PFSK-1 (cell line): ENCODE measurements around the gene ZNF664.

Source experiments
- FOXP2 ChIP-seq: optimal IDR thresholded peaks from 2 replicates; pipeline ENCODE3; 2011; ENCODE audit warnings: borderline replicate concordance, control low read depth, inconsistent platforms; ENCODE audit not compliant: insufficient read depth; ENCODE audit errors: extremely low read length, extremely low read depth
- POLR2AphosphoS5 ChIP-seq: IDR thresholded peaks from 2 replicates; pipeline ENCODE4 v1.6.1; 2012; ENCODE audit warnings: low read depth, mild to moderate bottlenecking, control low read depth, low read length, moderate library complexity
- SIN3A ChIP-seq: IDR thresholded peaks from 2 replicates; pipeline ENCODE4 v1.6.1; 2012; ENCODE audit warnings: mild to moderate bottlenecking, low read length, moderate library complexity, borderline replicate concordance; ENCODE audit not compliant: insufficient read depth
- TAF1 ChIP-seq: IDR thresholded peaks from 2 replicates; pipeline ENCODE4 v1.6.1; 2012; ENCODE audit warnings: low read length, control low read depth, borderline replicate concordance; ENCODE audit not compliant: insufficient read depth
- TF ChIP-seq, protein P1 (sequence below), 2 experiments: IDR thresholded peaks; 2 replicates each; pipeline versions ENCODE4 v1.6.1 to v1.8.0; 2011 to 2012; ENCODE audit warnings: low read depth in 2 of 2, low read length in 2 of 2, control low read depth in 1 of 2, inconsistent platforms in 1 of 2, mild to moderate bottlenecking in 1 of 2, moderate library complexity in 1 of 2; ENCODE audit not compliant: insufficient read depth in 1 of 2

ZNF664 gene

GRCh38 chr12:123992118-123992825 lies 19.3 kb downstream of the ZNF664 start:
- TF ChIP-seq SIN3A (no peak), TAF1 (no peak), POLR2AphosphoS5 (no peak), FOXP2 (no peak)
- TF ChIP-seq, protein P1, sequence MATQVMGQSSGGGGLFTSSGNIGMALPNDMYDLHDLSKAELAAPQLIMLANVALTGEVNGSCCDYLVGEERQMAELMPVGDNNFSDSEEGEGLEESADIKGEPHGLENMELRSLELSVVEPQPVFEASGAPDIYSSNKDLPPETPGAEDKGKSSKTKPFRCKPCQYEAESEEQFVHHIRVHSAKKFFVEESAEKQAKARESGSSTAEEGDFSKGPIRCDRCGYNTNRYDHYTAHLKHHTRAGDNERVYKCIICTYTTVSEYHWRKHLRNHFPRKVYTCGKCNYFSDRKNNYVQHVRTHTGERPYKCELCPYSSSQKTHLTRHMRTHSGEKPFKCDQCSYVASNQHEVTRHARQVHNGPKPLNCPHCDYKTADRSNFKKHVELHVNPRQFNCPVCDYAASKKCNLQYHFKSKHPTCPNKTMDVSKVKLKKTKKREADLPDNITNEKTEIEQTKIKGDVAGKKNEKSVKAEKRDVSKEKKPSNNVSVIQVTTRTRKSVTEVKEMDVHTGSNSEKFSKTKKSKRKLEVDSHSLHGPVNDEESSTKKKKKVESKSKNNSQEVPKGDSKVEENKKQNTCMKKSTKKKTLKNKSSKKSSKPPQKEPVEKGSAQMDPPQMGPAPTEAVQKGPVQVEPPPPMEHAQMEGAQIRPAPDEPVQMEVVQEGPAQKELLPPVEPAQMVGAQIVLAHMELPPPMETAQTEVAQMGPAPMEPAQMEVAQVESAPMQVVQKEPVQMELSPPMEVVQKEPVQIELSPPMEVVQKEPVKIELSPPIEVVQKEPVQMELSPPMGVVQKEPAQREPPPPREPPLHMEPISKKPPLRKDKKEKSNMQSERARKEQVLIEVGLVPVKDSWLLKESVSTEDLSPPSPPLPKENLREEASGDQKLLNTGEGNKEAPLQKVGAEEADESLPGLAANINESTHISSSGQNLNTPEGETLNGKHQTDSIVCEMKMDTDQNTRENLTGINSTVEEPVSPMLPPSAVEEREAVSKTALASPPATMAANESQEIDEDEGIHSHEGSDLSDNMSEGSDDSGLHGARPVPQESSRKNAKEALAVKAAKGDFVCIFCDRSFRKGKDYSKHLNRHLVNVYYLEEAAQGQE (IDR thresholded peaks at IDR 0.05; ENCODE audit: insufficient read depth in 1 of 2, low read depth in 2 of 2, low read length in 2 of 2): no peak

DNA sequence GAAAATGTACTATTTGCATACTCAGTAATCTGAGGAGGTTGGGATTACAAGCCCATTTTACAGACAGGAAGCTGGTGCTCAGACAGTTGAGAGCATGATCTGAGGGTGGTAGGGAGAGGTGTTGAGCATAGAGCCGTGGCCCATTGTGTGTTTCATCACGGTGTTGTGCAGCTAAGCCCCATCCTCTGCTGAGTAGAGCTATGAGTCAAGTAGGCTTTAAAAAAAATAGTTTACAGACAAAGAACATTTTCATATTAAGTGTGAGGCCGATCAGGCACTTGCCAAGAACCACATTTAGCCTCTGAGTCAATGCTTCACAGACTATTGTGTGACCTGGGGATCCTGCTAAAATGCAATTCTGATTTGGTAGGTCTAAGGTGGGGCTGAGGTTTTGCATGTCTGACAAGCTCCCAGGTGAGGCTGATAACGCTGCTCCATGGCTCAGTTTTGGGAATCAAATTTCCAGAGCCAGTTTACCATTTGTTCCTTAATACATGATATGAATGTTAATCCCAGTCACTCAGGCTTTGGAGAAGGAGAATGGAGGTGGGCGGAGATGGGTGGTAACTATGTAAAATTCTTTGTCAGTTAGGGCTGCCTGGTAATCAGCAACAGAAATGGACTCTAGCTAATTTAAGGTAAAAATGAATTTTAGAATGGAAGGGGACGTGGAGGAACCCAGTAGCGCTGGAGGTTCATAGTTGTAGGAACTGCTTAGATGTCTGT lies 22.2 kb downstream of the ZNF664 start:
- TF ChIP-seq POLR2AphosphoS5 (no peak), SIN3A (no peak), FOXP2 (no peak), TAF1 (no peak)
- TF ChIP-seq, protein P1 (IDR thresholded peaks at IDR 0.05; ENCODE audit: insufficient read depth in 1 of 2, low read depth in 2 of 2, low read length in 2 of 2): no peak

GRCh38 chr12:123996581-123996980 lies 23.6 kb downstream of the ZNF664 start:
- TF ChIP-seq POLR2AphosphoS5: no peak
- TF ChIP-seq SIN3A: no peak
- TF ChIP-seq, protein P1 (IDR thresholded peaks at IDR 0.05; ENCODE audit: insufficient read depth in 1 of 2, low read depth in 2 of 2, low read length in 2 of 2): no peak
- TF ChIP-seq TAF1: no peak
- no peak for TF ChIP-seq FOXP2

DNA sequence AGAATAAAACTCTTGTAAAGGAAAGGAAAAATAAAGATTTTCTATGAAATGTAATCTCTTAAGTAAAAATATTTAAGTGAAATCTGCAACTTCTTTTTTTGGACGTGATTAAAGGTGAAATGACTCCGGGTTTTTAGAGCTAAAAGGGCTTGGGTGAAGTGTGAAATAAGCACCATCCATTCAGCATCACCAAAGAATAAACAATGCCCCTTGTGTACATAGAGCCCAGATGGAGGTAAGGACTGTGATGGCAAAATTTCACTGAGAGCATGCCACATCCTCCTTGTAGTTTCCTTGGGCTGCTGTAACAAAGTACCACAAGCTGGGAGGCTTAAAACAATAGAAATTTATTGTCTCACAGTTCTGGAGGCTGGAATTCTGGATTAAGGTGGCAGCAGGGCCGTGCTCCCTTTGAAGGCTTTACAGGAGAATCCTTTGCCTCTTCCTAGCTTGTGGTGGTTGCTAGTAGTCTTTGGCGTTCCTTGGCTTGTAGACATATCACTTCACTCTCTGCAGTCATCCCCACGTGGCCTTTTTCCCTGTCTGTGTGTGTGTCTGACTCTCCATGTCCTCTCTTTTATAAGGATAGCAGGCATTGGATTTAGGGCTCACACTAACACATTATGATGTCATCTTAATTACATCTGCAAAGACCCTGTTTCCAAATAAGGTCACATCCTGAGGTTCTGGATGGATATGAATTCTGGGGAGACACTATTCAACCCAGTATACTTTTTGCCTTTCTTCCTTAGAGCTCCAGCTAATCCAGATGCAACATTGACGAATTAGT lies 24.2 kb downstream of the ZNF664 start:
- TF ChIP-seq, protein P1 (IDR thresholded peaks at IDR 0.05; ENCODE audit: insufficient read depth in 1 of 2, low read depth in 2 of 2, low read length in 2 of 2): no peak
- no peak for TF ChIP-seq FOXP2
- no peak for TF ChIP-seq POLR2AphosphoS5
- TF ChIP-seq TAF1: no peak
- no peak for TF ChIP-seq SIN3A
